GM21619 (cell line): ENCODE data around the gene DHRSX.
"Not testable (repeated sequence)": the region's sequence is repeated elsewhere in the genome, so short reads cannot be mapped to it uniquely, and the experiment has no call there.

Experiments
- ATAC-seq: cut with Tn5 transposase; IDR thresholded peaks from one replicate; pipeline ENCODE4 v1.9.1; 2021; ENCODE audit not compliant: unreplicated experiment

The DHRSX gene

DNA sequence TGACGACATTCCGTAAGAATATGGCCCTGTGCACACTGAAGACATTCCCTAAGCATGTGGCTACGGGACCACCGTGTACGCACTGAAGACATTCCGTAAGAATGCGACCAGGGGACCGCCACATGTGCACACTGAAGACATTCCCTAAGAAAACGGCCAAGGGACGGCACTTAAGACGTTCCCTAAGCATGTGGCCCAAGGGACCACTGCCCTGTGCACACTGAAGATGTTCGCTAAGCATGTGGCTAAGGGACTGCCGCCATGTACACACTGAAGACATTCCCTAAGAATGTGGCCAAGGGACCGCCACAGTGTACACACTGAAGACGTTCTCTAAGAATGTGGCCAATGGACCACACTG, 21.4 kb downstream of the DHRSX start:
- ATAC-seq = no peak

DNA sequence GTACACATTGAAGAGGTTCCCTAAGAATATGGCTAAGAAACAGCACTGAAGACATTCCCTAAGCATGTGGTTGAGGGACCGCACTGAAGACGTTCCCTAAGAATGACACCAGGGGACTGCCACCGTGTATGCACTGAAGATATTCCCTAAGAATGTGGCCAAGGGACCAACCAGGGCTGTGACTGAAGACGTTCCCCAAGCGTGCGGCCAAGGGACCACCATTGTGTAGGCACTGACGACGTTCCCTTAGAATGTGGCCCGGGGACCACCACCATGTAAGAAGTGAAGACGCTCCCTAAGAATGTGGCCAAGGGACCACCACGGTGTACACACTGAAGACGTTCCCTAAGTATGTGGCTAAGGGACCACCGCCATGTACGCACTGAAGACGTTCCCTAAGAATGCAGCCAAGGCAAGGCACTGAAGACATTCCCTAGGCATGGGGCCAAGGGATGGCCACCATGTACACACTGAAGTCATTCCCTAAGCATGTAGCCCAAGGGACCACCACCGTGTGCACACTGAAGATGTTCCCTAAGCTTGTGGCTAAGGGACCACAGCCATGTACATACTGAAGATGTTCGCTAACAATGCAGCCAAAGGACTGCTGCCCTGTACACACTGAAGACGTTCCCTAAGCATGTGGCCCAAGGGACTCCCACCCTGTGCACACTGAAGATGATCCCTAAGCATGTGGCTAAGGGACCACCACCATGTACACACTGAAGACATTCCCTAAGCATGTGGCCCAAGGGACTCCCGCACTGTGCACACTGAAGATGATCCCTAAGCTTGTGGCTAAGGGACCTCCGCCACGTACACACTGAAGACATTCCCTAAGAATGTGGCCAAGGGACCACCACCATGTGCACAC, 22.0 kb downstream of the DHRSX start:
- ATAC-seq = no peak

DNA sequence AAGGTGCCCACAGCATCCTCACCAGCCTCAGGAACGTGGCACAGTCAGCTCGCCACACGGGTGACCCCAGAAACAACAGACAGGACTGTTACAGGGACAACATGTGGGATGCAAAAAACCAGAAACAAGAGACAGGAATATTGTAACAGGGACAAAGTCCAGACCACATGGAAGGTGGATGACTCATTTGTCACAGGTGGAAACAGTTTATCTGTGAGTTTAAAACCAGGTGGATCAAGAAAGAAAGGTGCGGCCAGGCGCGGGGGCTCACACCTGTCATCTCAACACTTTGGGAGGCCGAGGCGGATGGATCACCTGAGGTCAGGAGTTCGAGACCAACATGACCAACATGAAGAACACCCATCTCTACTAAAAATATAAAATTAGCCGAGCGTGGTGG, 23.5 kb downstream of the DHRSX start:
- not testable (repeated sequence) for ATAC-seq

GRCh38 chrX:2474963-2475726, 25.6 kb downstream of the DHRSX start:
- no peak for ATAC-seq

- no peak for ATAC-seq
These were observed 26.4 kb downstream of the DHRSX start for GRCh38 chrX:2474280-2474962.

DNA sequence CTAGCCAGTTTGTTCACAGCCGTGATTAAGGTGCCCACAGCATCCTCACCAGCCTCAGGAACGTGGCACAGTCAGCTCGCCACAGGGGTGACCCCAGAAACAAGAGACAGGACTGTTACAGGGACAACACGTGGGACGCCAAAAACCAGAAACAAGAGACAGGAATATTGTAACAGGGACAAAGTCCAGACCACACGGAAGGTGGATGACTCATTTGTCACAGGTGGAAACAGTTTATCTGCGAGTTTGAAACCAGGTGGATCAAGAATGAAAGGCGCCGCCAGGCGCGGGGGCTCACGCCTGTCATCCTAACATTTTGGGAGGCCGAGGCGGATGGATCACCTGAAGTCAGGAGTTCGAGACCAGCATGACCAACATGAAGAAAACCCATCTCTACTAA, 27.7 kb downstream of the DHRSX start:
- not testable (repeated sequence) for ATAC-seq

GRCh38 chrX:2471641-2472040, 29.1 kb downstream of the DHRSX start:
- ATAC-seq = no peak

- not testable (repeated sequence) for ATAC-seq
These were observed 29.6 kb downstream of the DHRSX start for GRCh38 chrX:2471126-2471525.

- not testable (repeated sequence) for ATAC-seq
These were observed 30.9 kb downstream of the DHRSX start for GRCh38 chrX:2469852-2470251.

DNA sequence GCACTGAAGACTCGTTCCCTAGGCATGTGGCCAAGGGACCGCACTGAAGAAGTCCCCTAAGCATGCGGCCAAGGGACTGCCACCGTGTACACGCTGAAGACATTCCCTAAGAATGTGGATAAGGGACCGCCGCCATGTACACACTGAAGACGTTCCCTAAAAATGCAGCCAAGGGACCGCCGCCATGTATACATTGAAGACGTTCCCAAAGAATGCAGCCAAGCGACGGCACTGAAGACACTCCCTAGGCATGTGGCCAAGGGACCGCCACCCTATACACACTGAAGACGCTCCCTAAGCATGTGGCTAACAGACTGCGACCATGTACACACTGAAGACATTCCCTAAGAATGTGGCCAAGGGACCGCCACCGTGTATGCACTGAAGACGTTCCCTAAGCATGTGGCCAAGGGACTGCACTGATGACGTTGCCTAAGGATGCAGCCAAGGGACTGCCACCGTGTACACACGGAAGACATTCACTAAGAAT, 31.5 kb downstream of the DHRSX start:
- no peak for ATAC-seq

- ATAC-seq = no peak
These were observed 32.2 kb downstream of the DHRSX start for GRCh38 chrX:2468261-2469195.

DNA sequence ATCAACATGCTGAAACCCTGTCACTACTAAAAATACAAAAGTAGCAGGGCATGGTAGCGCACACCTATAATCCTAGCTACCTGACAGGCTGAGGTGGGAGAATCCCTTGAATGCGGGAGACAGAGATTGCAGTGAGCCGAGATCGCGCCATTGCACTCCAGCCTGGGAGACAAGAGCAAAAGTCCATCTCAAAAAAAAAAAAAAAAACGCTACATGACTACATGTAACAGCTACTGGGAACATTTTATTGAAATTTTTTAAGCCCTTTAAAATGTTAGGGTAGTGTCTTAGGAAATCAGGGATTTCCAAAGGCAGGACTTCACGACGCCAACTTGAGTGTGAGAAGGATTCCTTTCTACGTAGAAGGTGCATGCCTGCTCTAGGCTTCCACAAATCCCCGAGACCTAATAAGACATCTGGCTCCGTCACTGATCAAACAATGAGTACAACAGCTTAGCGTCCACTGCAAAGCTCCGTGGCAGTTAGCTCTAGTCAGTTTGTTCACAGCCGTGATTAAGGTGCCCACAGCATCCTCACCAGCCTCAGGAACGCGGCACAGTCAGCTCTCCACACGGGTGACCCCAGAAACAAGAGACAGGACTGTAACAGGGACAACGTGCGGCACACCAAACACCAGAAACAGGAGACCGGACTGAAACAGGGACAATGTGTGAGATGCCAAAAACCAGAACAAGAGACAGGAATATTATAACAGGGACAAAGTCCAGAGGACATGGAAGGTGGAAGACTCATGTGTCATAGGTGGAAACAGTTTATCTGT, 33.7 kb downstream of the DHRSX start:
- ATAC-seq = no peak

- ATAC-seq = no peak
These were observed 36.1 kb downstream of the DHRSX start for GRCh38 chrX:2464677-2465166.

DNA sequence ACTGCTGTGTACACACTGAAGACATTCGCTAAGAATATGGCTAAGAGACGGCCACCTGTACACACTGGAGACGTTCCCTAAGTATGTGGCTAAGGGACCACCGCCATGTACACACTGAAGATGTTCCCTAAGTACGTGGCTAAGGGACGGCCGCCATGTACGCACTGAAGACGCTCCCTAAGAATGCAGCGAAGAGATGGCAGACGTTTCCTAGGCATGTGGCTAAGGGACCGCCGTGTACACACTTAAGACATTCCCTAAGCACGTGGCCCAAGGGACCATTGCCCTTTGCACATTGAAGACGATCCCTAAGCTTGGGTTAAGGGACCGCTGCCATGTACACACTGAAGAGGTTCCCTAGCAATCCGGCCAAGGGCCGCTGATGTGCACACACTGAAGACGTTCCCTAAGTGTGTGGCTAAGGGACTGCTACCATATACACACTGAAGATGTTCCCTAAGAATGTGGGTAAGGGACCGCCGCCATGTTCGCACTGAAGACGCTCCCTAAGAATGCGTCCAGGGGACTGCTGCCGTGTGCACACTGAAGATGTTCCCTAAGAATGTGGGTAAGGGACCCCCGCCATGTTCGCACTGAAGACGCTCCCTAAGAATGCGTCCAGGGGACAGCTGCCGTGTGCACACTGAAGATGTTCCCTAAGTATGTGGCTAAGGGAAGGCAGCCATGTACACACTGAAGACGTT, 36.7 kb downstream of the DHRSX start:
- no peak for ATAC-seq

DNA sequence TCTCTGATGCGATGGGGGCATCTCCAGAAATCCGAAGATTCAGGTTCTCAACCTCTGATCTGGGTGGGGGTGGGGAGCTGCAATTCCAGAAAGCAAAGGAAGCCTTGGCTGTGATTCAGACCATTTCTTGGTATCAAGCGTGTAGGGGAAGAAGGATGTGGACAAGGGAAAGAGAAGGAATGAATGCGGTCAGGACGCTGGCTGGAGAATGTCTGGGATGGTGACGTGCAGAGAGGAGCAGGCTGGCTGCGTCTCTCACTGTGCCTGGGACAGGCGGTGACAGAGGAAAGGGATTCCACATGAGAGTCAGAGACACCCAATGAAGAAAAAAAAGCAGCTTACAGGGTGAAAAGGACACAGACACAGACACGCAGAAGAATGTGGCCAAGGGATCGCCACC, 37.3 kb downstream of the DHRSX start:
- ATAC-seq = not testable (repeated sequence)

GRCh38 chrX:2462780-2463179, 38.0 kb downstream of the DHRSX start:
- no peak for ATAC-seq

DNA sequence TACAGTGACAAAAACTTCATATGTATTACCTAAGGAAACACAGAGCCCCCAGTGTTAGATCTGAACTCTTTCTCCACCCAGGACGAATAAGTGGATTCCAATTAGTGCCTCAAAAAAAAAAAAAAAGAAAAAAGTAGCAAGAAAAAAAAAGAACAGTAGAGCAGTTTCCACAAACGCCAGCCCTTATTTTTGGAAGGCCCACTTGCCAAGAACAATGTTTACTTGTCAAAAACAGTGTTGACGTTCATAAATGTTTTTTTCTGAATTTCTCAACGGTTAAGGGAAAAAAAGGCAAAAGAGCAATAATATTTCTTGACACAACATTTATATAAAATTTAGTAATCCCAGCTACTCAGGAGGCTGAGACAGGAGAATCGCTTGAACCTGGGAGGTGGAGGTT, 38.7 kb downstream of the DHRSX start:
- ATAC-seq = no peak

DNA sequence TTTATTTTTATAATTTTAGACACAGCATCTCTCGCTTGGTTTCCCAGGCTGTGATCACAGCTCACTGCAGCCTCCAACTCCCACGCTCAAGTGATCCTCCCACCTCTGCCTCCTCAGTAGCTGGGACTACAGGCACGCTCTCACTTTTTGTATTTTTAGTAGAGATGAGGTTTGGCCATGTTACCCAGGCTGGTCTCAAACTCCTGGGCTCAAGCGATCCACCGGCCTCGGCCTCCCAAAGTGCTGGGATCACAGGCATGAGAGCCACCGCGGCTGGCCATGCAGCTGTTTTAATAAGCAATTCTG, 39.1 kb downstream of the DHRSX start:
- ATAC-seq = no peak
